ENCODE measurements around the gene CACUL1. TPM values are rescaled to one million over a fixed set of nuclear protein-coding genes. Genes with fewer than 3 reads are reported as not detected.

CACUL1 gene
- total RNA-seq, 2 donors from 2014 or later: 37.9 to 49.3 TPM

DNA sequence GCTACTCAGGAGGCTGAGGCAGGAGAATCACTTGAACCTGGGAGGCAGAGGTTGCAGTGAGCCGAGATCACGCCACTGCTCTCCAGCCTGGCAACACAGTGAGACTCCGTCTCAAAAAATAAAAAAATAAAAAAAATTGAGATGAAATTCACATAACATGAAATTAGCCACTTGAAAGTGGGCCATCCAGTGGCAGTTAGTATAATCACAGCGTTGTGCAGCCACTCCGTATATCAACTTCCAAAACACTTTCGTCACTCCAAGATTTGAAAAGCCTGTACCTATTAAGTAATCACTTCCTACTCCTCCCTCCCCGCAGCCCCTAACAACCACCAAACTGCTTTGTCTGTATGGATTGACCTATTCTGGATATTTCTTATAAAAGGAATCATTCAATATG, 20.7 kb upstream of the CACUL1 start:
- H3K36me3 ChIP-seq: no peaks in the 10 kb centered on the region
- H3K27me3 ChIP-seq: no peaks in the 10 kb centered on the region
- TF ChIP-seq, protein P1, sequence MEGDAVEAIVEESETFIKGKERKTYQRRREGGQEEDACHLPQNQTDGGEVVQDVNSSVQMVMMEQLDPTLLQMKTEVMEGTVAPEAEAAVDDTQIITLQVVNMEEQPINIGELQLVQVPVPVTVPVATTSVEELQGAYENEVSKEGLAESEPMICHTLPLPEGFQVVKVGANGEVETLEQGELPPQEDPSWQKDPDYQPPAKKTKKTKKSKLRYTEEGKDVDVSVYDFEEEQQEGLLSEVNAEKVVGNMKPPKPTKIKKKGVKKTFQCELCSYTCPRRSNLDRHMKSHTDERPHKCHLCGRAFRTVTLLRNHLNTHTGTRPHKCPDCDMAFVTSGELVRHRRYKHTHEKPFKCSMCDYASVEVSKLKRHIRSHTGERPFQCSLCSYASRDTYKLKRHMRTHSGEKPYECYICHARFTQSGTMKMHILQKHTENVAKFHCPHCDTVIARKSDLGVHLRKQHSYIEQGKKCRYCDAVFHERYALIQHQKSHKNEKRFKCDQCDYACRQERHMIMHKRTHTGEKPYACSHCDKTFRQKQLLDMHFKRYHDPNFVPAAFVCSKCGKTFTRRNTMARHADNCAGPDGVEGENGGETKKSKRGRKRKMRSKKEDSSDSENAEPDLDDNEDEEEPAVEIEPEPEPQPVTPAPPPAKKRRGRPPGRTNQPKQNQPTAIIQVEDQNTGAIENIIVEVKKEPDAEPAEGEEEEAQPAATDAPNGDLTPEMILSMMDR (IDR thresholded peaks at IDR 0.05): no peak
- H3K4me3 ChIP-seq: no peak overlapping the region
- no peak for DNase-seq
- H3K9ac ChIP-seq (ENCODE audit: low read depth in 2 of 2, low read length in 2 of 2): no peak overlapping the region
- no peak overlapping the region for H3K27ac ChIP-seq
- no peaks in the 10 kb centered on the region for H3K4me1 ChIP-seq
- no peaks in the 10 kb centered on the region for H3K9me3 ChIP-seq
- intact Hi-C loops (cut with DNase I): no loop called here

DNA sequence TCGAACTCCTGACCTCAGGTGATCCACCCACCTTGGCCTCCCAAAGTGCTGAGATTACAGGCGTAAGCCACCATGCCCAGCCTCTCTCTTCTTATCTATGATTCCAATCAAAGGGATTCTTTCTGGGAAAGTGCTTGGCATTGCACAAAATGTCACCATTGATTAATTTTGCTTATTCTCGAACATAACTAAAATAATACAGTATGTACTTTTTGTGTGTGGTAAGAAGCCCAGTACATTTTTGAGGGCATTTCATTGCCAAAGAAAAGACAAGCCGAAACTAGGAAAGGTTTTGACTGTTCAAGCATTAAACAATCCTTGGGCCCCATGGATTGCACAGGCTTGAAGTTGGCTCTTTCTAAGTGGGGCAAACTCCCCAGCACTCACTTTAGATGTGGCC, 18.3 kb upstream of the CACUL1 start:
- H3K4me3 ChIP-seq: no peak overlapping the region
- H3K36me3 ChIP-seq: no peaks in the 10 kb centered on the region
- H3K9ac ChIP-seq (ENCODE audit: low read depth in 2 of 2, low read length in 2 of 2): no peak overlapping the region
- no peaks in the 10 kb centered on the region for H3K27me3 ChIP-seq
- TF ChIP-seq, protein P1 (IDR thresholded peaks at IDR 0.05): no peak
- H3K9me3 ChIP-seq: no peaks in the 10 kb centered on the region
- no peaks in the 10 kb centered on the region for H3K4me1 ChIP-seq
- intact Hi-C loops (cut with DNase I): no loop called here
- DNase-seq: no peak
- H3K27ac ChIP-seq: no peak overlapping the region

DNA sequence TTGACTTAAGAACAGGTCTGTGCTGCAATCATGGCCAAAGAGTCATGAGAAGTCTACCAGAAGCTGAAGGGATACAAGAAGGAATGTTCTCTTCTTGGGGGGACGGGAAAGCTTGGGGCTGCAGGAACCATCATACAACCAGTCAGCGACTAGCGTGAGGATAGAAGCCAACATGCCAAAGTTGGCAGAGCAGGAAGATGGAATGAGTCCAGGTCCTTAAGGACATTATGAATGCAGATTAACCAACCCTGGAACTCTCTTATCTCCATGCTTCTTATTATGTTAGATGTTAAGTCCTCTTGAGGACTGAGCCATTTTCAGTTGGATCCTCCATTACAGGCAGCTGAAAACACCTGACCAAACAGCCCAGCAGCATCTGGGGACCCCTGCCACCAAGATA, 17.2 kb upstream of the CACUL1 start:
- H3K9me3 ChIP-seq: no peaks in the 10 kb centered on the region
- TF ChIP-seq, protein P1 (IDR thresholded peaks at IDR 0.05): no peak
- no peak for DNase-seq
- H3K27me3 ChIP-seq: no peaks in the 10 kb centered on the region
- no peaks in the 10 kb centered on the region for H3K4me1 ChIP-seq
- no peak overlapping the region for H3K4me3 ChIP-seq
- H3K27ac ChIP-seq: no peak overlapping the region
- H3K36me3 ChIP-seq: no peaks in the 10 kb centered on the region
- no peak overlapping the region for H3K9ac ChIP-seq (ENCODE audit: low read depth in 2 of 2, low read length in 2 of 2)
- intact Hi-C loops (cut with DNase I): no loop called here

DNA sequence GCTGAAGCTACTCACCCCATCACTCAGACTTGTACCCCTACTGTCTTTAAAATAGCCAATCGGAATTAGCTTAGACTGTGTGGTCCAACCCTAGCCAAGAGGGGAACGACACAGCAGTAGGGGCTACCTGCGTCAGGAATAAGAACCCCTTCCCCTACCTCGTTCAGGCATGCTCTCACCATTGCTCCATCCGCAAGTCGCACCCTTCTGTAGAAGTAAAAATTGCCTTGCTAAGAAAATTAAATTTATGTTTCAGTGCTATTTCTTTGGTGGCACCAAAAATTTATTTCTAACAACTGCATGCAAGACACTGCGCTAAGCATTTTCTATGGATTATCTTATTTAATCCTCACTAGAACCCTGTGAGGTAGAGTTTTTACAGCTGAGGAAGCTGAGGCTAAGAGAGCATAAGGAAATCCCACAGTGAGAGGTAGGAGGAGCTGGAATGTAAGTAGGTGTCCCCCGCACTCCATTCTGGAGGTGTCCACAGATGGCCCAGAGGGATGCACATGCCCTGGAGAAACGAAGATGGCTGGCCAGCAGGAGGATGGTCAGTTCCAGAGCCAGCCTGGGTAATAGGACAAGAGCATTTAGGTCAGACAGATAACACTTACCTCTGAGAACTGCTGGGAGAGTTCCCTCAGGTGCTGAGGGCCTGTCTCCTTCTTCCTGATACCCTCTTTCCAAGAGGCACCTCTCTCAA, 15.3 kb upstream of the CACUL1 start:
- Histone ChIP-seq H3K36me3 (no peaks in the 10 kb centered on the region), H3K4me3 (no peak overlapping the region), H3K27ac (no peak overlapping the region), H3K9ac (ENCODE audit: low read depth in 2 of 2, low read length in 2 of 2) (no peak overlapping the region), H3K27me3 (no peaks in the 10 kb centered on the region), H3K9me3 (no peaks in the 10 kb centered on the region), H3K4me1 (no peaks in the 10 kb centered on the region)
- TF ChIP-seq, protein P1 (IDR thresholded peaks at IDR 0.05): no peak
- intact Hi-C loops (cut with DNase I): no loop called here
- DNase-seq: no peak

DNA sequence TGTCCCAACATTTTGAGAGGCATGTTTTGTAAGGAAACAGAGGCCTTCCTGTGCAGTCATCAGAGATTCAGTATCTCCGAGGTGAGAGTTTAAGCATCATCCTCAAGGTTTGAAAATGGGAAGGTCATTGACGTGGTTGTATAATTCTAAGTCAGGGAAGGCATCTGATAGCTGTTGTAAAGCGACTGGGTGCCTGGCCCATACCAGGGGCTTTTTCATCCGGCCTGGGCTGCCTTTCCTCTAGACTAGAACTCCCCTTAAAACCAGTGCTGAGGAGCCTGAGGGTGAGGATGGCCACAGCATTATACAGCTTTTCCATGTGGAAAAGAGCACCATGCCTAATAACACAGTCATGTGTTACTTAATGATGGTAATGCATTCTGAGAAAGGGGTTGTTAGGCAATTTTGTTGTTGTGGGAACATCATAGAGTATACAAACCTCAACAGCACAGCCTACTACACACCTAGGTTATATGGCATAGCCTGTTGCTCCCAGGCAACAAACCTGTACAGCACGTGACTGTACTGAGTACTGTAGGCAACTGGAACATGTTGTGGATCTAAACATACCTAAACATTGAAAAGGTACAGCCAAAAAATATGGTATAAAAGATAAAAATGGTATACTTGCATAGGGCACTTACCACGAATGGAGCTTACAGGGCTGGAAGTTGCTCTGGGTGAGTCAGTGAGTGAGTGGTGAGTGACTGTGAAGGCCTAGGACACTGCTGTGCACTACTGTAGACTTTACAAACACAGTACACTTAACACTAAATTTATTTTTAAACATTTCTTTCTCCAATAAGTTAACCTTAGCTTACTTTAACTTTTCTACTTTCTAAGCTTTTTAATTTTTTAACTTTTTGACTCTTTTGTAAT, 13.5 kb upstream of the CACUL1 start:
- no peaks in the 10 kb centered on the region for H3K9me3 ChIP-seq
- no peaks in the 10 kb centered on the region for H3K36me3 ChIP-seq
- H3K27me3 ChIP-seq: no peaks in the 10 kb centered on the region
- no peak for DNase-seq
- no peak overlapping the region for H3K4me3 ChIP-seq
- TF ChIP-seq, protein P1 (IDR thresholded peaks at IDR 0.05): no peak
- no peaks in the 10 kb centered on the region for H3K4me1 ChIP-seq
- intact Hi-C loops (cut with DNase I): no loop called here
- H3K27ac ChIP-seq: no peak overlapping the region
- no peak overlapping the region for H3K9ac ChIP-seq (ENCODE audit: low read depth in 2 of 2, low read length in 2 of 2)
